Keratinocyte (primary cell): ENCODE results near the gene FAM241A. TPM values are rescaled to one million over a fixed set of nuclear protein-coding genes. Genes with fewer than 3 reads are reported as not detected.

Experiments used
- DNase-seq: peaks from one replicate; pipeline ENCODE4 v3.0.0-alpha.2; 2011; ENCODE audit warnings: low read depth, missing footprints, low spot score
- FAIRE-seq: peaks from 2 replicates; lab custom pipeline; 2011; peaks lifted over from hg19 to GRCh38; lab: Jason Lieb, UNC
- H2AFZ ChIP-seq: 2 replicates; pipeline ENCODE4 v1.6.0; 2012; ENCODE audit warnings: low read length, control low read depth, inconsistent platforms; ENCODE audit not compliant: control insufficient read depth
- H3K27ac ChIP-seq: 2 replicates; pipeline ENCODE4 v1.5.1; 2011; ENCODE audit warnings: low read length; ENCODE audit not compliant: control insufficient read depth, insufficient read depth
- H3K27me3 ChIP-seq: 3 replicates; pipeline ENCODE4 v1.6.0; 2011; ENCODE audit warnings: low read length; ENCODE audit not compliant: control insufficient read depth, insufficient read depth; ENCODE audit errors: extremely low read depth
- H3K36me3 ChIP-seq, 2 experiments: 2 replicates in 1 of 2; 3 replicates in 1 of 2; pipeline ENCODE4 v1.5.1; 2011; ENCODE audit warnings: low read length in 2 of 2, mild to moderate bottlenecking in 1 of 2; ENCODE audit not compliant: control insufficient read depth in 2 of 2, insufficient read depth in 2 of 2; ENCODE audit errors: extremely low read depth in 1 of 2
- H3K4me1 ChIP-seq: 3 replicates; pipeline ENCODE4 v1.5.1; 2011; ENCODE audit warnings: low read length; ENCODE audit not compliant: control insufficient read depth, insufficient read depth; ENCODE audit errors: extremely low read depth
- H3K4me2 ChIP-seq: 3 replicates; pipeline ENCODE4 v1.6.0; 2011; ENCODE audit warnings: low read depth, low read length; ENCODE audit not compliant: control insufficient read depth, insufficient read depth; ENCODE audit errors: extremely low read depth
- H3K4me3 ChIP-seq, 3 experiments: fragments of 200-600 bp in 1 of 3; sonication (generic) in 1 of 3; 2 replicates in 2 of 3; 3 replicates in 1 of 3; pipeline ENCODE4 v1.5.1; 2011 to 2016; ENCODE audit warnings: low read length in 3 of 3, mild to moderate bottlenecking in 3 of 3, control low read depth in 2 of 3, inconsistent platforms in 1 of 3, low read depth in 1 of 3, mixed read lengths in 1 of 3, mixed run types in 1 of 3, moderate library complexity in 1 of 3; ENCODE audit not compliant: control insufficient read depth in 2 of 3, insufficient read depth in 2 of 3; ENCODE audit errors: extremely low read depth in 1 of 3
- H3K79me2 ChIP-seq: 2 replicates; pipeline ENCODE4 v1.6.0; 2012; ENCODE audit warnings: low read length; ENCODE audit not compliant: control insufficient read depth, insufficient read depth
- H3K9ac ChIP-seq: 3 replicates; pipeline ENCODE4 v1.6.0; 2011; ENCODE audit warnings: low read length; ENCODE audit not compliant: control insufficient read depth, insufficient read depth; ENCODE audit errors: extremely low read depth
- H3K9me1 ChIP-seq: 3 replicates; pipeline ENCODE4 v1.6.0; 2011; ENCODE audit warnings: low read length; ENCODE audit not compliant: control insufficient read depth, insufficient read depth; ENCODE audit errors: extremely low read depth
- H3K9me3 ChIP-seq: 2 replicates; pipeline ENCODE4 v1.5.1; 2012; ENCODE audit warnings: low read depth, low read length; ENCODE audit not compliant: control insufficient read depth
- H4K20me1 ChIP-seq: 3 replicates; pipeline ENCODE4 v1.6.0; 2011; ENCODE audit warnings: low read length; ENCODE audit not compliant: control insufficient read depth, insufficient read depth; ENCODE audit errors: extremely low read depth
- CTCF ChIP-seq, 3 experiments: IDR thresholded peaks in 1 of 3; conservative IDR thresholded peaks in 1 of 3; optimal IDR thresholded peaks in 1 of 3; 2 replicates in 2 of 3; 3 replicates in 1 of 3; pipeline versions ENCODE3 to v1.5.1; 2011; ENCODE audit warnings: low read length in 3 of 3, mild to moderate bottlenecking in 3 of 3, moderate library complexity in 2 of 3, control low read depth in 1 of 3, inconsistent platforms in 1 of 3; ENCODE audit not compliant: insufficient read depth in 2 of 3; ENCODE audit errors: extremely low read depth in 1 of 3
- EZH2 ChIP-seq: IDR thresholded peaks from one replicate; pipeline ENCODE4 v1.6.1; 2012; ENCODE audit warnings: inconsistent platforms, mild to moderate bottlenecking, low read length, moderate library complexity
- dilution Hi-C: fragments of 300-500 bp; cut with MboI; formaldehyde crosslinking; loops from one replicate; pipeline ENCODE4 v1.7.0; 2020; ENCODE audit warnings: low sequenced_read_pairs; ENCODE audit not compliant: extremely low pct_ligation_motif_present
- polyA plus RNA-seq, 5 experiments: library from polyadenylated mRNA; depleted of rRNA in 3 of 5; stranded (reverse) in 3 of 5; stranded (forward) in 1 of 5; unstranded in 1 of 5; fragments of >200 nt; gene quantifications; 1 replicate in 1 of 5; 2 replicates in 3 of 5; 3 replicates in 1 of 5; pipeline versions ENCODE4 v1.2.1 to v1.2.3, GENCODE V29; 2011 to 2012; ENCODE audit warnings: missing spikeins in 2 of 5, low read depth in 1 of 5, low replicate concordance in 1 of 5

FAM241A gene
- polyA plus RNA-seq, 1 donor (not counting 4 experiments of a cell fraction or from before 2014, with no cell fraction given): 2.9 TPM

DNA sequence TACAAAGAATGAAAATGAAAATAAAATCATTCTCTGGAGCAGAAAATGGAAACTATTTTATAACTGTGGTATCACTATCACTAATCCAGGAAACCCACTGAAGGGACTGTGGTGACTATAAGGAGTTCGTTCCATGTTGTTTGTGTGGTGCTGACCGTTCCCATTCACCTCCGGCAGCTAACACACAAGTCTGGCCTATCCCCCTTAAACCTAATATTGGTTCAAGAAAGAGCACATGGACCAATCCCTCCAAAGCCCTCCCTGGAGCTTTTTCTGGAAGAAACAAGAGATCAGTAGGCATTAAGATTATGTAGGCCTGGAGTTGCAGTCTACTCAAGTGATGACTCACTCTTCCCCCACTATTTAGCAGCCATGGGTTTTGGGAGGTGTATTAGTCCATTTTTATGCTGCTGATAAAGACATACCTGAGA lies 25.9 kb upstream of the FAM241A start:
- Histone ChIP-seq H4K20me1 (no peaks in the 10 kb centered on the region), H3K36me3 (no peaks in the 10 kb centered on the region), H3K9ac (no peak overlapping the region), H3K4me2 (no peak overlapping the region), H3K27ac (no peak overlapping the region), H2AFZ (no peak overlapping the region), H3K79me2 (no peaks in the 10 kb centered on the region), H3K9me1 (no peaks in the 10 kb centered on the region), H3K27me3 (peaks cover 4% of the 10 kb centered on the region), H3K4me3 (no peak overlapping the region), H3K4me1 (no peaks in the 10 kb centered on the region), H3K9me3 (no peaks in the 10 kb centered on the region)
- TF ChIP-seq EZH2: no peak
- TF ChIP-seq CTCF (optimal IDR thresholded peaks at IDR 0.05 in 1 of 3, IDR thresholded peaks at IDR 0.05 in 1 of 3, conservative IDR thresholded peaks at IDR 0.05 in 1 of 3; ENCODE audit: extremely low read depth in 1 of 3, insufficient read depth in 2 of 3, low read length in 3 of 3): no peak
- dilution Hi-C loops: no loop called here
- DNase-seq: no peak
- no peak for FAIRE-seq

GRCh38 chr4:112120021-112120420 lies 25.2 kb upstream of the FAM241A start:
- Histone ChIP-seq H4K20me1 (no peaks in the 10 kb centered on the region), H3K9me1 (no peaks in the 10 kb centered on the region), H3K4me2 (no peak overlapping the region), H3K9me3 (no peaks in the 10 kb centered on the region), H3K4me1 (no peaks in the 10 kb centered on the region), H2AFZ (no peak overlapping the region), H3K36me3 (no peaks in the 10 kb centered on the region), H3K4me3 (no peak overlapping the region), H3K27me3 (peaks cover 4% of the 10 kb centered on the region), H3K9ac (no peak overlapping the region), H3K27ac (no peak overlapping the region), H3K79me2 (no peaks in the 10 kb centered on the region)
- TF ChIP-seq CTCF (optimal IDR thresholded peaks at IDR 0.05 in 1 of 3, IDR thresholded peaks at IDR 0.05 in 1 of 3, conservative IDR thresholded peaks at IDR 0.05 in 1 of 3; ENCODE audit: extremely low read depth in 1 of 3, insufficient read depth in 2 of 3, low read length in 3 of 3): no peak
- TF ChIP-seq EZH2: no peak
- no peak for FAIRE-seq
- DNase-seq: no peak
- dilution Hi-C loops: no loop called here
